Dendritic cell treated with granulocyte-macrophage colony-stimulating factor and Interleukin-4, amounts not matched to agents 40 ng/mL and 50 ng/mL, for 4 days (primary cell): ENCODE results near the gene CSAG2.
"Not testable (repeated sequence)": the region's sequence is repeated elsewhere in the genome, so short reads cannot be mapped to it uniquely, and the experiment has no call there.

ENCODE experiments used
- H3K27ac Mint-ChIP-seq: one replicate; pipeline ENCODE4 v1.8.0; 2022; ENCODE audit warnings: mild to moderate bottlenecking, mixed read lengths
- H3K27me3 Mint-ChIP-seq: one replicate; pipeline ENCODE4 v1.8.0; 2022; ENCODE audit warnings: mild to moderate bottlenecking, mixed read lengths
- H3K36me3 Mint-ChIP-seq: one replicate; pipeline ENCODE4 v1.8.0; 2022; ENCODE audit warnings: low read depth, mixed read lengths
- H3K4me1 Mint-ChIP-seq: one replicate; pipeline ENCODE4 v1.8.0; 2022; ENCODE audit warnings: low read depth, mixed read lengths
- H3K4me3 Mint-ChIP-seq: one replicate; pipeline ENCODE4 v1.8.0; 2022; ENCODE audit warnings: mild to moderate bottlenecking, moderate library complexity, mixed read lengths
- H3K9me3 Mint-ChIP-seq: one replicate; pipeline ENCODE4 v1.8.0; 2022; ENCODE audit warnings: mixed read lengths
- intact Hi-C: fragments of 100-400 bp; cut with micrococcal nuclease; formaldehyde crosslinking; loops from one replicate; pipeline ENCODE4 v1.15.0; 2022

CSAG2 gene

GRCh38 chrX:152706500-152706899, 2.6 kb downstream of the CSAG2 start:
- H3K4me1 Mint-ChIP-seq, H3K27ac Mint-ChIP-seq, H3K27me3 Mint-ChIP-seq, intact Hi-C loops, H3K4me3 Mint-ChIP-seq, H3K9me3 Mint-ChIP-seq, H3K36me3 Mint-ChIP-seq: not testable (repeated sequence)

GRCh38 chrX:152700390-152700789, 8.7 kb downstream of the CSAG2 start:
- H3K9me3 Mint-ChIP-seq, H3K27me3 Mint-ChIP-seq, intact Hi-C loops, H3K36me3 Mint-ChIP-seq, H3K4me3 Mint-ChIP-seq, H3K4me1 Mint-ChIP-seq, H3K27ac Mint-ChIP-seq: not testable (repeated sequence)

DNA sequence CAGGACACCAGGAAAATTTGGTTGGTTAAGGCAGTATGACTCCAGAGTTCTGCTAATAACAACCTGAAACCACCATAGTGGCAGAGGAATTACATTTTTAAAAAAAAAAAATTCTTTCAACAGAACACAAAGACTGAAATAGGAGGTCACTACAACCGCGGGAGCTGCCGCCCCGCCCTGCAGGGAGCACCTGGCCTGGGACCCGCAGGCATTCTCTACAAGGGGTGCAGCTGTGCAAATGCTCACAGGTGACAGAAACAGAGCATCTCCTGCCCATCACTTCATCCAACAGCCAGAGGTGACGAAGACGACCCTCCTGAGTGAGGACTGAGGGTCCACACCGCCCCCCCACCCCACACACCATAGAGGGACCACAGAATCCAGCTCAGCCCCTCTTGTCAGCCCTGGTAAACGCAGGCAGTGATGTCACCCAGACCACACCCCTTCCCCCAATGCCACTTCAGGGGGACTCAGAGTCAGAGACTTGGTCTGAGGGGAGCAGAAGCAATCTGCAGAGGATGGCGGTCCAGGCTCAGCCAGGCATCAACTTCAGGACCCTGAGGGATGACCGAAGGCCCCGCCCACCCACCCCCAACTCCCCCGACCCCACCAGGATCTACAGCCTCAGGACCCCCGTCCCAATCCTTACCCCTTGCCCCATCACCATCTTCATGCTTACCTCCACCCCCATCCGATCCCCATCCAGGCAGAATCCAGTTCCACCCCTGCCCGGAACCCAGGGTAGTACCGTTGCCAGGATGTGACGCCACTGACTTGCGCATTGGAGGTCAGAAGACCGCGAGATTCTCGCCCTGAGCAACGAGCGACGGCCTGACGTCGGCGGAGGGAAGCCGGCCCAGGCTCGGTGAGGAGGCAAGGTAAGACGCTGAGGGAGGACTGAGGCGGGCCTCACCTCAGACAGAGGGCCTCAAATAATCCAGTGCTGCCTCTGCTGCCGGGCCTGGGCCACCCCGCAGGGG, 10.8 kb downstream of the CSAG2 start, which contains the start of gene MAGEA3:
Gene MAGEA3, plus strand, starts transcription at position 843 of the 980 bp plus-strand sequence. CDS start 2,039 bp downstream, outside the sequence.
- intact Hi-C loops, H3K27me3 Mint-ChIP-seq, H3K4me3 Mint-ChIP-seq, H3K36me3 Mint-ChIP-seq, H3K27ac Mint-ChIP-seq, H3K4me1 Mint-ChIP-seq, H3K9me3 Mint-ChIP-seq: not testable (repeated sequence)

GRCh38 chrX:152681012-152681411, 28.1 kb downstream of the CSAG2 start:
- H3K9me3 Mint-ChIP-seq, H3K27me3 Mint-ChIP-seq, intact Hi-C loops, H3K27ac Mint-ChIP-seq, H3K4me3 Mint-ChIP-seq, H3K4me1 Mint-ChIP-seq, H3K36me3 Mint-ChIP-seq: not testable (repeated sequence)

DNA sequence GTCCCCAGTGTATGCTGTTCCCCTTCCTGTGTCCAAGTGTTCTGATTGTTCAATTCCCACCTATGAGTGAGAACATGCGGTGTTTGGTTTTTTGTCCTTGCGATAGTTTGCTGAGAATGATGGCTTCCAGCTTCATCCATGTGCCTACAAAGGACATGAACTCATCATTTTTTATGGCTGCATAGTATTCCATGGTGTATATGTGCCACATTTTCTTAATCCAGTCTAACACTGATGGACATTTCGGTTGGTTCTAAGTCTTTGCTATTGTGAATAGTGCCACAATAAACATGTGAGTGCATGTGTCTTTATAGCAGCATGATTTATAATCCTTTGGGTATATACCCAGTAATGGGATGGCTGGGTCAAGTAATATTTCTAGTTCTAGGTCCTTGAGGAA, 34.4 kb downstream of the CSAG2 start:
- H3K27ac Mint-ChIP-seq, intact Hi-C loops, H3K4me1 Mint-ChIP-seq, H3K36me3 Mint-ChIP-seq, H3K4me3 Mint-ChIP-seq, H3K9me3 Mint-ChIP-seq, H3K27me3 Mint-ChIP-seq: not testable (repeated sequence)

GRCh38 chrX:152674135-152674534, 34.9 kb downstream of the CSAG2 start:
- Mint-ChIP-seq H3K9me3 (no peaks in the 10 kb centered on the region), H3K4me3 (no peak overlapping the region), H3K27me3 (no peaks in the 10 kb centered on the region), H3K4me1 (no peaks in the 10 kb centered on the region), H3K36me3 (no peaks in the 10 kb centered on the region), H3K27ac (no peak overlapping the region)
- intact Hi-C loops, result no loop called here

DNA sequence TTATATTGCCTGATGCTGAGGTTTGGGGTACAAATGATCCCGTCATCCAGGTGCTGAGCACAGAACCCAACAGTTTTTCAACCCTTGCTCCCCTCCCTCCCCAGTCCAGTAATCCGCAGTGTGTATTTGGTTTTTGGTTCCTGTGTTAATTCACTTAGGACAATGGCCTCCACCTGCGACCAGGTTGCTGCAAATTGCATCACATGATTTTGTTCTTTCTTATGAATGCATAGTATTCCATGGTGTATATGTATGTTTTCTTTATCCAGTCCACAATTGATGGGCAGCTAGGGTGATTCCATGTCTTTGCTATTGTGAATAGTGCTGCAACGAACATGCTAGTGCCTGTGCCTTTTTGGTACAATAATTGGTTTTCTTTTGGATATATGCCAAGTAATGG, 46.0 kb downstream of the CSAG2 start:
- Mint-ChIP-seq H3K4me1 (no peaks in the 10 kb centered on the region), H3K36me3 (no peaks in the 10 kb centered on the region), H3K9me3 (peaks cover 9% of the 10 kb centered on the region), H3K27me3 (no peaks in the 10 kb centered on the region), H3K27ac (no peak overlapping the region), H3K4me3 (no peak overlapping the region)
- intact Hi-C loops, result no loop called here

GRCh38 chrX:152658302-152658701, 50.8 kb downstream of the CSAG2 start:
- intact Hi-C loops, result no loop called here

More at GRCh38 chrX:152658302-152658701, 50.8 kb downstream of the CSAG2 start:
- no peaks in the 10 kb centered on the region for H3K9me3 Mint-ChIP-seq
- no peaks in the 10 kb centered on the region for H3K27me3 Mint-ChIP-seq
- no peaks in the 10 kb centered on the region for H3K4me1 Mint-ChIP-seq
- H3K36me3 Mint-ChIP-seq, result no peaks in the 10 kb centered on the region
- H3K4me3 Mint-ChIP-seq, result no peak overlapping the region
- no peak overlapping the region for H3K27ac Mint-ChIP-seq
